A549 (cell line): ENCODE results near the gene PDHX.

Experiments used
- CEBPB ChIP-seq, 2 experiments: fragments of >200 bp in 1 of 2; sonication (Bioruptor Twin) in 1 of 2; formaldehyde crosslinking in 1 of 2; IDR thresholded peaks; 2 replicates each; pipeline ENCODE4 v1.6.1; 2012 to 2016
- CHD2 ChIP-seq: fragments of 150-350 bp; IDR thresholded peaks from 2 replicates; pipeline ENCODE4 v1.6.1; 2014; ENCODE audit warnings: low read length; ENCODE audit not compliant: partially characterized antibody
- CTCF ChIP-seq: fragments of >200 bp; sonication (Bioruptor Twin); formaldehyde crosslinking; IDR thresholded peaks from 3 replicates; pipeline ENCODE4 v1.5.1; 2016
- E2F6 ChIP-seq: IDR thresholded peaks from 2 replicates; pipeline ENCODE4 v1.6.1; 2012; ENCODE audit warnings: low read depth, borderline replicate concordance
- EHMT2 ChIP-seq: fragments of 200-600 bp; sonication (generic); IDR thresholded peaks from 2 replicates; pipeline ENCODE4 v1.6.1; 2016; ENCODE audit warnings: antibody characterized with exemption, low read depth, mild to moderate bottlenecking, moderate library complexity
- EP300 ChIP-seq, 2 experiments: fragments of >200 bp; sonication (Bioruptor Twin); formaldehyde crosslinking; IDR thresholded peaks; 2 replicates in 1 of 2; 3 replicates in 1 of 2; pipeline ENCODE4 v1.6.1; 2016 to 2017
- ESRRA ChIP-seq: fragments of 150-350 bp; IDR thresholded peaks from 2 replicates; pipeline ENCODE4 v1.6.1; 2014; ENCODE audit warnings: mild to moderate bottlenecking, low read length, borderline replicate concordance
- MAZ ChIP-seq: fragments of 150-350 bp; IDR thresholded peaks from 2 replicates; pipeline ENCODE4 v1.6.1; 2014; ENCODE audit warnings: antibody characterized with exemption, low read depth, low read length, borderline replicate concordance
- POLR2A ChIP-seq: IDR thresholded peaks from 2 replicates; pipeline ENCODE4 v1.6.1; 2012; ENCODE audit warnings: mild to moderate bottlenecking, low read length
- RAD21 ChIP-seq, 2 experiments: fragments of >200 bp in 1 of 2; sonication (Bioruptor Twin) in 1 of 2; formaldehyde crosslinking in 1 of 2; IDR thresholded peaks in 1 of 2; conservative IDR thresholded peaks in 1 of 2; 2 replicates in 1 of 2; 3 replicates in 1 of 2; pipeline ENCODE4 v1.6.1; 2012 to 2018; ENCODE audit warnings: inconsistent platforms in 1 of 2
- REST ChIP-seq: fragments of 200-600 bp; sonication (generic); IDR thresholded peaks from 2 replicates; pipeline ENCODE4 v1.6.1; 2016; ENCODE audit warnings: antibody characterized with exemption, mild to moderate bottlenecking, moderate library complexity
- RFX5 ChIP-seq: fragments of 450-650 bp; IDR thresholded peaks from 2 replicates; pipeline ENCODE4 v1.7.1; 2014; ENCODE audit warnings: antibody characterized with exemption, mild to moderate bottlenecking, moderate library complexity
- RNF2 ChIP-seq: fragments of 200-600 bp; sonication (generic); IDR thresholded peaks from 2 replicates; pipeline ENCODE4 v1.6.1; 2016; ENCODE audit warnings: low read depth, mild to moderate bottlenecking, antibody characterized with exemption, moderate library complexity, borderline replicate concordance
- ZC3H11A ChIP-seq: fragments of 450-650 bp; IDR thresholded peaks from 2 replicates; pipeline ENCODE4 v1.6.1; 2014; ENCODE audit warnings: antibody characterized with exemption, mild to moderate bottlenecking

- TF ChIP-seq RNF2 (no peak), CTCF (no peak), CEBPB (IDR thresholded peaks at IDR 0.05) (no peak), E2F6 (no peak), ZC3H11A (no peak), RAD21 (conservative IDR thresholded peaks at IDR 0.05 in 1 of 2, IDR thresholded peaks at IDR 0.05 in 1 of 2) (no peak), CHD2 (no peak), POLR2A (no peak), EP300 (IDR thresholded peaks at IDR 0.05) (no peak), RFX5 (no peak), MAZ (no peak), REST (no peak), ESRRA (no peak), EHMT2 (no peak)
Measured at GRCh38 chr11:35006389-35007128, 90.1 kb downstream of the PDHX start.
